Kidney (tissue), 14 donors: Measurements from ENCODE around the gene SPOCK1. TPM values are rescaled to one million over a fixed set of nuclear protein-coding genes. Genes with fewer than 3 reads are reported as not detected.
"Not testable (repeated sequence)": the region's sequence is repeated elsewhere in the genome, so short reads cannot be mapped to it uniquely, and the experiment has no call there.

ENCODE experiments used
- DNase-seq, 5 donors: peaks; one replicate each; pipeline ENCODE4 v3.0.0-alpha.2; 2013 to 2020
- FAIRE-seq: peaks from 2 replicates; lab custom pipeline; 2012; peaks lifted over from hg19 to GRCh38; lab: Jason Lieb, UNC
- H3K27ac ChIP-seq, 2 donors: one replicate each; pipeline ENCODE4 v1.7.0; 2013; ENCODE audit warnings: low read depth in 2 of 2, low read length in 2 of 2, inconsistent platforms in 1 of 2
- H3K27me3 ChIP-seq: one replicate; pipeline ENCODE4 v1.7.1; 2013; ENCODE audit warnings: low read length, inconsistent platforms; ENCODE audit not compliant: control insufficient read depth, insufficient read depth
- H3K36me3 ChIP-seq, 3 donors: one replicate each; pipeline versions ENCODE4 v1.7.0 to v1.7.1; 2013; ENCODE audit warnings: low read length in 3 of 3, control low read depth in 1 of 3, inconsistent platforms in 1 of 3; ENCODE audit not compliant: insufficient read depth in 3 of 3, control insufficient read depth in 2 of 3
- H3K4me1 ChIP-seq, 3 donors: one replicate each; pipeline versions ENCODE4 v1.7.0 to v1.7.1; 2013; ENCODE audit warnings: low read length in 3 of 3, inconsistent platforms in 1 of 3, low read depth in 1 of 3; ENCODE audit not compliant: control insufficient read depth in 2 of 3, insufficient read depth in 2 of 3
- H3K4me3 ChIP-seq, 3 donors: one replicate each; pipeline versions ENCODE4 v1.7.0 to v1.8.1; 2013; ENCODE audit warnings: low read length in 3 of 3, control low read depth in 1 of 3, inconsistent platforms in 1 of 3
- H3K9ac ChIP-seq, 3 donors: one replicate each; pipeline versions ENCODE4 v1.7.0 to v1.7.1; 2013; ENCODE audit warnings: low read length in 3 of 3, control low read depth in 1 of 3, inconsistent platforms in 1 of 3
- H3K9me3 ChIP-seq, 3 donors: one replicate each; pipeline versions ENCODE4 v1.7.0 to v1.7.1; 2013; ENCODE audit warnings: low read length in 3 of 3, control low read depth in 1 of 3, inconsistent platforms in 1 of 3; ENCODE audit not compliant: control insufficient read depth in 2 of 3, insufficient read depth in 1 of 3
- intact Hi-C: fragments of 100-400 bp; cut with DNase I; formaldehyde crosslinking; loops from one replicate; pipeline ENCODE4 v1.11.1; 2022
- polyA plus RNA-seq: library from polyadenylated mRNA; stranded (reverse); fragments of 350-450 nt; fragmentation: Illumina TruSeq; extraction: RNeasy Lipid Tissue Mini Kit (QIAGEN cat#74804); gene quantifications from one replicate; pipeline ENCODE4 v1.2.3, GENCODE V29; 2014; ENCODE audit warnings: low read depth, low replicate concordance; ENCODE audit not compliant: insufficient read depth
- total RNA-seq: library from RNA; stranded (reverse); fragmentation: NEBNext Ultra II Directional; extraction: Animal tissue kit (Norgen Biotek cat#: 25700); gene quantifications from one replicate; pipeline ENCODE4 v1.2.1, GENCODE V29; 2021
- TF ChIP-seq, protein P1 (sequence below): IDR thresholded peaks from 3 replicates; pipeline ENCODE4 v1.5.1; 2012; ENCODE audit warnings: mild to moderate bottlenecking, moderate library complexity, borderline replicate concordance; ENCODE audit not compliant: insufficient read depth; ENCODE audit errors: extremely low read depth
- donor health status: control.
- donor health status: control.
- donor health status: control.
- donor health status: control.
- donor health status: control.
- donor health status: DM: yes; HTN: yes; CAD: no.
- donor health status: Normal renal cell carcinoma (clear cell type).

The SPOCK1 gene
- total and polyA plus RNA-seq, 2 donors from 2014 or later: 15.7 to 32.8 TPM

DNA sequence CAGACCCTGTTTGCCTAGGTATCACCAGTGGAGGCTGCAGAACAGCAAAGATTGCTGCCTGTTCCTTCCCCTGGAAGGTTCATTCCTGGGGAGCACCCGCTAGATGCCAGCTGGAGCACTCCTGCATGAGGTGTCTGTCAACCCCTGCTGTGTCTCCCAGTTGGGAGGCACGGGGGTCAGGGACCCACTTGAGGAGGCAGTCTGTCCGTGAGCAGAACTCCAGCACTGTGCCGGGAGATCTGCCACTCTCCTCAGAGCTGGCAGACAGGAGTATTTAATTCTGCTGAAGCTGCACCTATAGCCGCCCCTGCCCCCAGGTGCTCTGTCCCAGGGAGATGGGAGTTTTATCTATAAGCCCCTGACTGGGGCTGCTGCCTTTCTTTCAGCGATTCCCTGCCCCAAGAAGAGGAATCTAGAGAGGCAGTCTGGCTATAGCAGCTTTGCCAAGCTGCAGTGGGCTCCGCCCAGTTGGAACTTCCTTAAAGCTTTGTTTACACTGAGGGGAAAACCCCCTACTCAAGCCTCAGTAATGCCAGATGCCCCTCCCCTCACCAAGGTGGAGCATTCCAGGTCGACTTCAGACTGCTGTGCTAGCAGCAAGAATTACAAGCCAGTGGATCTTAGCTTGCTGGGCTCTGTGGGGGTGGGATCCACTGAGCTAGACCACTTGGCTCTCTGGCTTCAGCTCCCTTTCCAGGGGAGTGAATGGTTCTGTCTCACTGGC is 545.6 kb downstream of the SPOCK1 start:
- H3K9me3 ChIP-seq, FAIRE-seq, H3K27ac ChIP-seq, H3K27me3 ChIP-seq, H3K4me3 ChIP-seq, H3K9ac ChIP-seq, H3K36me3 ChIP-seq, H3K4me1 ChIP-seq, intact Hi-C loops: not testable (repeated sequence)
- peak in 4 of 5 donors; percentile 29 to 51 (median 45) for DNase-seq

DNA sequence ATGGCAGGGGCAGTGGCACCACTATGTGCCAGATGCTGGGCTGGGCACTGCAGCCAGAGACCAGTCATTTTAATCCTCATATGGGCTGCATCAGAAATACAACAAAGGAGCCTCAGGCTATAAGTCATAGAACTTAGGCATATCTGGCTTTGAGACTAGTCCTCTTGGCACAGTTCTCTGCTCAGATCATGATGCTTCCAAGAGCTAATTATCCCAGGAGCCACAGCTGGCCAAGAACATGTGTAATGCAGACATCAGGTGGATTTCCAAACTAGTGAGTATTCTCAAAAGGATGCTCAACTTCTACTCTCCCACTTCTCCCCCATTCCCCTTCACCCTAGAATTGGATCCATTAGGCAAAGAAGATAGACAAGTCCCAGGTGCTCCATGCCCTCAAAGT is 571.6 kb downstream of the SPOCK1 start:
- Histone ChIP-seq H3K27ac (no peak overlapping the region), H3K4me1 (no peaks in the 10 kb centered on the region), H3K27me3 (no peaks in the 10 kb centered on the region), H3K9me3 (no peaks in the 10 kb centered on the region), H3K4me3 (no peak overlapping the region), H3K9ac (no peak overlapping the region), H3K36me3 (no peaks in the 10 kb centered on the region)
- FAIRE-seq: no peak
- TF ChIP-seq, protein P1, sequence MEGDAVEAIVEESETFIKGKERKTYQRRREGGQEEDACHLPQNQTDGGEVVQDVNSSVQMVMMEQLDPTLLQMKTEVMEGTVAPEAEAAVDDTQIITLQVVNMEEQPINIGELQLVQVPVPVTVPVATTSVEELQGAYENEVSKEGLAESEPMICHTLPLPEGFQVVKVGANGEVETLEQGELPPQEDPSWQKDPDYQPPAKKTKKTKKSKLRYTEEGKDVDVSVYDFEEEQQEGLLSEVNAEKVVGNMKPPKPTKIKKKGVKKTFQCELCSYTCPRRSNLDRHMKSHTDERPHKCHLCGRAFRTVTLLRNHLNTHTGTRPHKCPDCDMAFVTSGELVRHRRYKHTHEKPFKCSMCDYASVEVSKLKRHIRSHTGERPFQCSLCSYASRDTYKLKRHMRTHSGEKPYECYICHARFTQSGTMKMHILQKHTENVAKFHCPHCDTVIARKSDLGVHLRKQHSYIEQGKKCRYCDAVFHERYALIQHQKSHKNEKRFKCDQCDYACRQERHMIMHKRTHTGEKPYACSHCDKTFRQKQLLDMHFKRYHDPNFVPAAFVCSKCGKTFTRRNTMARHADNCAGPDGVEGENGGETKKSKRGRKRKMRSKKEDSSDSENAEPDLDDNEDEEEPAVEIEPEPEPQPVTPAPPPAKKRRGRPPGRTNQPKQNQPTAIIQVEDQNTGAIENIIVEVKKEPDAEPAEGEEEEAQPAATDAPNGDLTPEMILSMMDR: no peak
- intact Hi-C loops: no loop called here
- DNase-seq: no peak

DNA sequence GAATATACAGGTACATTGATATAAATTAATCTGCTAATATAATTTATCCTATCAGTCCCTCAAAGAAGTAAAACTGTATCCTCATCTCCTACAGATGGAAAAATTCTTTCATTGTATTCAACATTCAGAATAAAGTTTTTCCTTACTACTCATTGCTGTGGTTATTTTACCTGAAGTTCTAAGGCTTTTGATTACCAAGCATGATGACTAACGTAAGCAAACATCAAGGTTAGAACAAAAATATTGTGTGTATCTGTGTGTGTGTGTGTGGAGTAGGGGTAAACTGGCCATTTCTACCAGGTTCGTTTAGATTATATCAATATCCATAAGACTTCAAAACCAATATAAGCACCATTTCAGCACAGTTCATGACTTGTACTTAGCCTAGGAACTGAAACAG is 573.1 kb downstream of the SPOCK1 start:
- Histone ChIP-seq H3K4me3 (no peak overlapping the region), H3K36me3 (no peaks in the 10 kb centered on the region), H3K9ac (no peak overlapping the region), H3K27me3 (no peaks in the 10 kb centered on the region), H3K9me3 (no peaks in the 10 kb centered on the region), H3K4me1 (no peaks in the 10 kb centered on the region), H3K27ac (no peak overlapping the region)
- TF ChIP-seq, protein P1: no peak
- no peak for FAIRE-seq
- intact Hi-C loops: no loop called here
- DNase-seq: no peak

Other genes with a start within 250 kb of the SPOCK1 start
- 15.0 TPM for gene KLHL3, start 236.8 kb upstream of the SPOCK1 start, total RNA-seq
- 8.6 TPM for gene KLHL3, start 236.8 kb upstream of the SPOCK1 start, polyA plus RNA-seq